ENCODE data around the gene CEMIP2.

GRCh38 chr9:71780953-71781352 lies 12.6 kb upstream of the CEMIP2 start:
- TF ChIP-seq CTCF (IDR thresholded peaks at IDR 0.05; ENCODE audit: insufficient read depth, low read depth, low read length), result no peak
- TF ChIP-seq EZH2 (IDR thresholded peaks at IDR 0.05; ENCODE audit: insufficient read depth, low read length), result no peak

Measured in astrocyte (in vitro differentiated cells and primary cell).